HAP-1 (cell line): ENCODE results near the gene NOTCH1.

Experiments used
- DNase-seq, 2 experiments: peaks; one replicate each; pipeline ENCODE4 v3.0.0-alpha.2; 2016 to 2020; ENCODE audit warnings: low spot score in 2 of 2
- H3K27me3 ChIP-seq: fragments of 250-450 bp; sonication (Bioruptor Pico); 2 replicates; pipeline ENCODE4 v1.5.1; 2020; ENCODE audit warnings: low read depth, mild to moderate bottlenecking, moderate library complexity
- H3K36me3 ChIP-seq: fragments of 250-450 bp; sonication (Bioruptor Pico); replicated peaks from 2 replicates; pipeline ENCODE4 v1.5.1; 2020; ENCODE audit warnings: mild to moderate bottlenecking
- H3K4me1 ChIP-seq: fragments of 250-450 bp; sonication (Bioruptor Pico); 2 replicates; pipeline ENCODE4 v1.5.1; 2020; ENCODE audit warnings: mild to moderate bottlenecking
- H3K4me3 ChIP-seq: fragments of 250-450 bp; sonication (Bioruptor Pico); 2 replicates; pipeline ENCODE4 v1.5.1; 2020; ENCODE audit warnings: mild to moderate bottlenecking, moderate library complexity
- H3K9me3 ChIP-seq: fragments of 250-450 bp; sonication (Bioruptor Pico); 2 replicates; pipeline ENCODE4 v1.5.1; 2020; ENCODE audit warnings: mild to moderate bottlenecking, moderate library complexity
- in situ Hi-C: fragments of 300-500 bp; cut with MboI; formaldehyde crosslinking; loops from 3 replicates; pipeline ENCODE4 v1.14.3; 2020; ENCODE audit warnings: low sequenced_read_pairs, inconsistent platforms, mixed read lengths

NOTCH1 gene

DNA sequence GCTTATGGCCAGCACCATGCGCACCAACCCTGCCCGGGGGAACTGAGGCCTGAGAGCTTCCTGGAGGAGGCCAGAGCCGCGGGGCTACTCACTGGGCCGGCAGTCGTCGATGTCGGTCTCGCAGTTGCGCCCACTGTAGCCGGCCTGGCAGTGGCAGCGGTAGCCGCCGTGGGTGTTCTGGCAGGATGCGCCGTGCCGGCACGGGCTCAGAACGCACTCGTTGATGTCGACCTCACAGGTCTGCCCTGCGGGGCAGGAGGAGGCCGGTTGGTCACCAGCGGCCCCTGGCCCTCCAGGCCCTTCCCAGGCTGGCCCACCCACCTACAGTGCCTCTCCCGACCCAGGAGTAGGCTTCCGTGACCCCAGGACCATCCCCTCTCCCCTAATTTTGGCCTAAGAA, 35.3 kb downstream of the NOTCH1 start:
- H3K27me3 ChIP-seq = no peaks in the 10 kb centered on the region

DNA sequence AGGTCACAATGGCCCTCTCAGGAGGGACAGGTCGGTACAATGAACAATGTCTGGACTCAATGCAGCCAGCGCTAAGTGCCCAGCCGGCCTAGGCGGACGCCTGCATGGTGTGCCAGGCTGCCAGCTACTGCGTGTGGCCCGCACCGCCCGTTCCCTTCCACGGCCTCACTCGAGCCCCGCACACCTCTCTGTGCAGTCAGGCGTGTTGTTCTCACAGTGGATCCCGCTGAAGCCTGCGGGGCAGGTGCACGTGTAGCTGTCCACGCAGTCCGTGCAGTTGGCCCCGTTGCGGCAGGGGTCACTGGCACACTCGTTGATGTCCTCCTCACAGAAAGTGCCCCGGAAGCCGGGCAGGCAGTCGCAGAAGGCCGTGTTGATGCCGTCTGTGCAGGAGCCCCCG, 36.3 kb downstream of the NOTCH1 start:
- in situ Hi-C loops = no loop called here
- H3K4me1 ChIP-seq = no peaks in the 10 kb centered on the region
- no peaks in the 10 kb centered on the region for H3K27me3 ChIP-seq
- DNase-seq = no peak
- peaks cover 57% of the 10 kb centered on the region for H3K36me3 ChIP-seq
- no peak overlapping the region for H3K4me3 ChIP-seq
- no peaks in the 10 kb centered on the region for H3K9me3 ChIP-seq

More for the DNA sequence above, 35.3 kb downstream of the NOTCH1 start:
- H3K9me3 ChIP-seq = no peaks in the 10 kb centered on the region
- H3K36me3 ChIP-seq = peaks cover 54% of the 10 kb centered on the region
- DNase-seq = no peak
- no peaks in the 10 kb centered on the region for H3K4me1 ChIP-seq
- H3K4me3 ChIP-seq = no peak overlapping the region
- in situ Hi-C loops = no loop called here

DNA sequence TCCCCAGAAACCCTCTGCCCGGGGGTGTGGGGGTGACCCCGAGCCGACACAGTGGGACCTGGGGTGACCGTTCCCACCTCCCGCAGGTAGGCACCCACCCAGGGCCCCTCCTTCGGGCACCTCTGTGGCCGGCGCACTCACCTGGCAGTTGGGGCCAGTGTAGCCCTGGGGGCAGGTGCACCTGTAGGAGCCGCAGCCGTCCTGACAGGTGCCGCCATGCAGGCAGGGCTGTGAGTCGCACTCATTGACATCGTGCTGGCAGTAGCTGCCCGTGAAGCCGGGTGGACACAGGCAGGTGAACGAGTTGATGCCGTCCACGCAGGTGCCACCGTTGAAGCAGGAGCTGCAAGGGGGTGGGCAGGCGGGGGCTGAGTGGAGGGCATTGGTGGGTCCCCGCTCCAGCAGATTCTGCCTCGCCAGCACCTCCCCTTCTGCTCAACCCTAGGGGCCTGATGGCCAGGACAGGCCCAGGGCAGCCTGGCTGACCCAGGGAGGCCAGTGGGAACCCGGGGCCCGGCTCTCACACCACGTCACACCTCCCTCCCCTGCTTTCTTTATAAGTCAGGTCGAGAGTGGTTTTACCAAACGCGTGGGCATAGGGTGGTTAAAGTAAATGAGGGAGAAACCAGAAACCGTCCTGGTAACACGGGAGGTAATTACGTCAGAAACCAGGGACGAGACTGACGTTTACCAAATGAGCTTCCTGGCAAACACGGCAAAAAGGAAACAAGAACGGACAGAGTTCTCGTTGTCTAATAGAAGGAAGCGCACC, 36.9 kb downstream of the NOTCH1 start:
- Histone ChIP-seq H3K36me3 (peaks cover 58% of the 10 kb centered on the region), H3K4me3 (no peak overlapping the region), H3K4me1 (no peaks in the 10 kb centered on the region), H3K9me3 (no peaks in the 10 kb centered on the region), H3K27me3 (no peaks in the 10 kb centered on the region)
- in situ Hi-C loops = no loop called here
- DNase-seq = no peak

DNA sequence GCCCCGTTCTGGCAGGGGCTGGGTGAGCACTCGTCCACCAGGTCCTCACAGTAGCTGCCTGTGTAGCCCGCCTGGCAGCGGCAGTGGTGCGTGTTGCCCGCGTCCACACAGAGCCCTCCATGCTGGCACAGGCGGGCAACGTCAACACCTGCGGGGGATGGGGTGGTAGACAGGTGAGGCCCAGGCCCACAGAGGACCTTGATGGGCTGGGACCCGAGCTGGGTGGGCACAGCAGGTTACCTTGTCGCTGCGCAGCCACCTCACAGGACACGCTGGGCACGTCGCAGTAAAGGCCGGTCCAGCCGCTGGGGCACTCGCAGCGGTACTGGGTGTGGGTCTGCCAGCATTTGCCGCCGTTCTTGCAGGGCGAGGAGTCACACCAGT, 37.9 kb downstream of the NOTCH1 start:
- in situ Hi-C loops = no loop called here
- H3K36me3 ChIP-seq = peaks cover 54% of the 10 kb centered on the region
- no peaks in the 10 kb centered on the region for H3K27me3 ChIP-seq

DNA sequence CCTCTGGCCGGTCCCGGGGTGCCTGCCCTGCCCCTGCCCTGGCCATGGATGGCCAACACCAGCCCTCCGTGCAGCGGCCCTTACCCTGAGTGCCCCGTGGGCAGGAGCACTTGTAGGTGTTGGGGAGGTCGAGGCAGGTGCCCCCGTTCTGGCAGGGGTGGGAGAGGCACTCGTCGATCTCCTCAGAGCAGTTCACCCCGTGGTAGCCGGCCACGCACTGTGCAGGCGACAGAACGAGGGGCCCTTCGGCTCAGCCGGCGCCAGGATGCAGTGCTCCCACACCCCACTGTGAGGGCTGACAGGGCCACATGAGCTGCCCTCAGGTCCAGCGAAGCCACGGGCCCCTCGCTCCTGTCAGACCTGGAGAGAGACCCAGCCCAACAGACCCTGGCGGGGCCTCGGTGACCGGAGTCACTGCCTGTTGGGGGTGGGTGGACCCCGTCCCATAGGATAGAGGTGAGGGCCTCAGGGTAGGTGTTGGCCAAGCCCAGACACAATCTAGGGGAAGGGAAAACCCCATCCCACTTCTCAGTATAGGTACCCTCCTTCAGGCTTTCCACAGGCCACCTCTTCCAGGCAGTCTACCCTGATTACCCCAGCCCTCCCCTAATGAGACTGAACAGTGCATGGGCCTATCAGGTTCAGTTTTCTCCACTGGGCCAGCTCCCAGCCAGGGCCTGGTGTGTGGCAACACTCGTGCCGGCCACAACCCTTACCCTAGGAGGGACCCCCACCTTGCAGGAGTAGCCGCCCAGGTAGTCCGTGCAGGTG, 38.4 kb downstream of the NOTCH1 start:
- no peaks in the 10 kb centered on the region for H3K27me3 ChIP-seq
- in situ Hi-C loops = no loop called here
- H3K9me3 ChIP-seq = no peaks in the 10 kb centered on the region
- H3K36me3 ChIP-seq = peaks cover 51% of the 10 kb centered on the region
- H3K4me1 ChIP-seq = no peaks in the 10 kb centered on the region
- DNase-seq = no peak
- H3K4me3 ChIP-seq = no peak overlapping the region

More for the DNA sequence above, 37.9 kb downstream of the NOTCH1 start:
- Histone ChIP-seq H3K4me3 (no peak overlapping the region), H3K9me3 (no peaks in the 10 kb centered on the region), H3K4me1 (no peaks in the 10 kb centered on the region)
- DNase-seq = no peak

DNA sequence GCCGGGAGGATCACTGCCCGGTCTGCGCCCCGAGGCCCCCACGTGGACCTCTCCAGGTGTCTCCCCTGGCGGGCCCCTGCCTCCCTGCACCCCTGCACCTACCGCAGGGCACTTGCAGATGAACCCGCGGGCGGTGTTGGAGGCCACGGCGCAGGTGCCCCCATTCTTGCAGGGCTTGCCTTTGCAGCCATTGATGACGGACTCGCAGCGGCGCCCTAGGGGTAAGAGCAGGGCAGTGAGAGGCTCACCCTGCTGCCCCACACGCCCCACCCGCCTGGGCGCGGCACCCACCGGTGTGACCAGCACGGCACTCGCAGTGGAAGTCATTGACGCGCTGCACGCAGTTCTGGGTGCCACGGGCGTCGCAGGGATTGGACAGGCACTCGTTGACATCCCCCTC, 39.4 kb downstream of the NOTCH1 start:
- Histone ChIP-seq H3K4me1 (no peaks in the 10 kb centered on the region), H3K9me3 (no peaks in the 10 kb centered on the region), H3K4me3 (no peak overlapping the region), H3K27me3 (no peaks in the 10 kb centered on the region), H3K36me3 (peaks cover 53% of the 10 kb centered on the region)
- no peak for DNase-seq
- in situ Hi-C loops = no loop called here

DNA sequence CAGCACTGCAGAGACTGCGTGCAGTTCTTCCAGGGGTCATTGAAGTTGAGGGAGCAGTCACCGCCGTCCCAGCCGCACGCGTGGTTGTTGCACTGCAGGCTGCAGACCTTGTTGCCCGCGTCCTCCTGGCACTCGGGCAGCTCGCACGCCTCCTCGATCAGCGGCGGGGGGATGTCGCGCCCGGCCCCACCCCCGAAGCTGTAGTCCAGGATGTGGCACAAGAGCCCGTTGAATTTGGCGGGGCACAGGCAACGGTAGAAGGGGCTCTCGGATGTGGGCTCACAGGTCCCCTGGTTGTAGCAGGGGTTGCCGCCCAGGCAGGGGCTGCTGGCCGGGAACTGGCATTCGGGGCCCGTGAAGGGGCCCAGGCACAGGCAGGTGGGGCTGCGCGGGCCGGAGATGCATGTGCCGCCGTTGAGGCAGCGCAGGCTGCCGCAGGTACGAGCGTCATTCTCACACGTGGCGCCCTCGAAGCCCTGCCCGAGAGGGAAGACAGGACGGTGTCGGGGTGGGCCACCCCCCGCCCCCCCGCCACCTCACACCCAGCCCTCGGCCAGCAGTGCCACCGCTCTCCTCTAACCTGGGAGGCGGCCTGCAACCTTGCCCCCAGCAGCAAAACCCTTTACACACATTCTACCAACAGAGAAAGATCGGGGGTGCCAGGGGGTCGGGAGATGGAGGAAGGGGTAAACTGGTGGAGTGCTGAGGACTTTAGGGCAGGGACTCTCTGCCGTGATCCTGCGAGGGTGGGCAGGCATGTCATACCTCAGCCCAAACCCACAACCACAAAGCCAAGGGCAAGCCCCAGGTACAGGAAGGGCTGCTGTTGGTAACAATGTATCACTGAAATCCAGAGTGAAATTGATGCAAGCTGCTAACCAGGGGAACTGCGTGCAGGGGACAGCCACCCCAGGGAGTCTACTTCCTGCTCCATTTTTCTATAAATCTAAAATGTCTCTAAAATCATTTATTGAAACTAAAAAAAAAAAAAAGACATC, 40.1 kb downstream of the NOTCH1 start:
- H3K27me3 ChIP-seq = no peaks in the 10 kb centered on the region
- no peaks in the 10 kb centered on the region for H3K4me1 ChIP-seq
- H3K9me3 ChIP-seq = no peaks in the 10 kb centered on the region
- no peak overlapping the region for H3K4me3 ChIP-seq
- no peak for DNase-seq
- H3K36me3 ChIP-seq = peaks cover 53% of the 10 kb centered on the region
- in situ Hi-C loops = no loop called here

DNA sequence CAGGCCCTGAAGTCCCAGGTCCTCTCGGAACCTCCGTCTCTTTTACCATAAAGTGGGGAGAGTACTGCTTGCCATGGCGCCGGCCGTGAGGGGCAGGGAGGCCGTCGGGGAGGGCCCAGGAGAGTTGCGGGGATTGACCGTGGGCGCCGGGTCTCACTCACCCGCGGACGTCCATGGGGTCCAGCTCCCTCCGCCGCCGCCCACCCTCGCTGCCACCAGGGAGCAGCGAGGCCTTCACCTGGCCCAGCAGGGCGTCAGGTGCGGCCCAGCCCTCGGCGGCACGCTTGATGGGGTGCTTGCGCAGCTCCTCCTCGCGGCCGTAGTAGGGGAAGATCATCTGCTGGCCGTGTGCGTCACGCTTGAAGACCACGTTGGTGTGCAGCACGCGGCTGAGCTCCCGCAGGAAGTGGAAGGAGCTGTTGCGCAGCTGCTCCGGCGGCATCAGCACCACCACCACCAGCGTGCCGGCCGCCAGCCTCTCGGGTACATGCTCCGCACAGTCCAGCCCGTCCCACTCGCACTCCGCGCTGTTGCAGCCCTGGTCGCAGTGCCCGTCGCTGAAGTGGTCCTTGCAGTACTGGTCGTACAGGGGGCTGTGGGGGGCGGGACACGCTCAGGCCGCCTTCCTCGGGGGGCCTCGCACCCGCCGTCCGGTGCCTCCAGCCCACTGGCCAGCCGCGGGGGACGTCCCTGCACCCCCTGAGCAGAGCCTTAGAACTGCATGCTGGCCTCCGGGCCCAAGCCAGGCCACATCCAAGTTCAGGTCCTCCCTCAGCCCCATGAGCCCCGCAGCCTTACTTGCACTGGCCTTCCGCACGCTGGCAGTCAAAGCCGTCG, 41.1 kb downstream of the NOTCH1 start:
- no peaks in the 10 kb centered on the region for H3K4me1 ChIP-seq
- H3K4me3 ChIP-seq = no peak overlapping the region
- in situ Hi-C loops = no loop called here
- no peaks in the 10 kb centered on the region for H3K27me3 ChIP-seq
- H3K9me3 ChIP-seq = no peaks in the 10 kb centered on the region
- H3K36me3 ChIP-seq = peaks cover 56% of the 10 kb centered on the region
- DNase-seq = no peak

DNA sequence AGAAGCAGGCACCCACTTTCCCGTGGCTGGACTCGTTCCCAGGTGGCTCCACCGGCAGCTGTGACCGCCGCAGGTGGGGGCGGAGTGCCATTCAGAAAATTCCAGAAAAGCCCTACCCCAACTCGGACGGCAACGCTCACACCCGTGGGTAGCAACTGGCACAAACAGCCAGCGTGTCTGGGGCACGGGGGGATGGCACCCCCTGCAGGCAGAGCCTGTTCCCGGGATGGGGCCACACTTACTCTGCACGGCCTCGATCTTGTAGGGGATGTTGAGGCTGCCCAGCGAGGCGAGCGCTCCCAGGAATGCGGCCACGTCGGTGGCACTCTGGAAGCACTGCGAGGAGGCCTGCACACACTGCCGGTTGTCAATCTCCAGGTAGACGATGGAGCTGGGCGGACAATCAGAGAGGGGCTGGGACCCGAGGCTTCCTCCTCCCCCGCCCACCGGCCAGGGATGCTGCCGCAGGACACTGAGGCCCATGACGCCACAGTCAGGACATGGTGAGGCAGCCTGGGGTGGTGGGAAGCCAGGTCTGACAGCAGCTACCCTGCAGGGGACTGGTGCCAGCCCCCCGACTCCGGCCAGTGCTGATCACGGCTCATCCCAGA, 42.8 kb downstream of the NOTCH1 start:
- H3K4me3 ChIP-seq = no peak overlapping the region
- H3K9me3 ChIP-seq = no peaks in the 10 kb centered on the region
- peaks cover 58% of the 10 kb centered on the region for H3K36me3 ChIP-seq
- H3K4me1 ChIP-seq = no peaks in the 10 kb centered on the region
- no peaks in the 10 kb centered on the region for H3K27me3 ChIP-seq
- no peak for DNase-seq
- in situ Hi-C loops = no loop called here

DNA sequence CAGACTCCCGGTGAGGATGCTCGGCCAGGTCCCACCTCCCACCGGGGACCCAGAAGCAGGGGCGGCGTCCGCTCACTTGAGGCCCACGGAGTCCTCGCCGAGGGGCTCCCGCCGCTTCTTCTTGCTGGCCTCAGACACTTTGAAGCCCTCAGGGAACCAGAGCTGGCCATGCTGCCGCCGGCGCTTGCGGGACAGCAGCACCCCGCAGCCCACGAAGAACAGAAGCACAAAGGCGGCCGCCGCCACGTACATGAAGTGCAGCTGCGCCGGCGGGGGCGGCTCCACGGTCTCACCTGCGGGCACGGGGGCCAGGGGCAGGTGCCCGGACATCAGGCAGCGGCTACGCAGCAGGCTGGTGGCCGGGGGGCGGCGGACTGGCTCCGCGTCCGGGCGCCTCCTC, 43.7 kb downstream of the NOTCH1 start:
- Histone ChIP-seq H3K27me3 (no peaks in the 10 kb centered on the region), H3K36me3 (peaks cover 49% of the 10 kb centered on the region), H3K9me3 (no peaks in the 10 kb centered on the region), H3K4me1 (no peaks in the 10 kb centered on the region), H3K4me3 (no peak overlapping the region)
- in situ Hi-C loops = no loop called here
- DNase-seq = no peak

DNA sequence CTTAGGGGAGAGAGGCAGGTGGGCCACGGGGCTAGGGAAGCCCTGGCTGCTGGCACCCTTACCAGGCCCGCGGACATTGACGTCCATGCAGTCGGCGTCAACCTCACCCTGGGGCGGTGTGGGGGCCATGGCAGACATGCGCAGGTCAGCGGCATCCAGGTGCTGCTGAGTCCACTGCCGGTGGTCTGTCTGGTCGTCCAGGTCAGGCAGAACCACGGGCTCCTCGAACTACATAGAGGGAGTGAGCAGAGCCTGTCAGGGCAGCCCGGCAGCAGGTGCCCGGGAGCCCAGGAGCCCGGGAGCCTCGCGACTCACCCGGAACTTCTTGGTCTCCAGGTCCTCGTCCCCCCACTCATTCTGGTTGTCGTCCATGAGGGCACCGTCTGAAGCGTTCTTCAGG, 44.2 kb downstream of the NOTCH1 start:
- in situ Hi-C loops = no loop called here
- DNase-seq = no peak
- peaks cover 48% of the 10 kb centered on the region for H3K36me3 ChIP-seq
- no peak overlapping the region for H3K4me3 ChIP-seq
- H3K4me1 ChIP-seq = no peaks in the 10 kb centered on the region
- H3K27me3 ChIP-seq = no peaks in the 10 kb centered on the region
- H3K9me3 ChIP-seq = no peaks in the 10 kb centered on the region

DNA sequence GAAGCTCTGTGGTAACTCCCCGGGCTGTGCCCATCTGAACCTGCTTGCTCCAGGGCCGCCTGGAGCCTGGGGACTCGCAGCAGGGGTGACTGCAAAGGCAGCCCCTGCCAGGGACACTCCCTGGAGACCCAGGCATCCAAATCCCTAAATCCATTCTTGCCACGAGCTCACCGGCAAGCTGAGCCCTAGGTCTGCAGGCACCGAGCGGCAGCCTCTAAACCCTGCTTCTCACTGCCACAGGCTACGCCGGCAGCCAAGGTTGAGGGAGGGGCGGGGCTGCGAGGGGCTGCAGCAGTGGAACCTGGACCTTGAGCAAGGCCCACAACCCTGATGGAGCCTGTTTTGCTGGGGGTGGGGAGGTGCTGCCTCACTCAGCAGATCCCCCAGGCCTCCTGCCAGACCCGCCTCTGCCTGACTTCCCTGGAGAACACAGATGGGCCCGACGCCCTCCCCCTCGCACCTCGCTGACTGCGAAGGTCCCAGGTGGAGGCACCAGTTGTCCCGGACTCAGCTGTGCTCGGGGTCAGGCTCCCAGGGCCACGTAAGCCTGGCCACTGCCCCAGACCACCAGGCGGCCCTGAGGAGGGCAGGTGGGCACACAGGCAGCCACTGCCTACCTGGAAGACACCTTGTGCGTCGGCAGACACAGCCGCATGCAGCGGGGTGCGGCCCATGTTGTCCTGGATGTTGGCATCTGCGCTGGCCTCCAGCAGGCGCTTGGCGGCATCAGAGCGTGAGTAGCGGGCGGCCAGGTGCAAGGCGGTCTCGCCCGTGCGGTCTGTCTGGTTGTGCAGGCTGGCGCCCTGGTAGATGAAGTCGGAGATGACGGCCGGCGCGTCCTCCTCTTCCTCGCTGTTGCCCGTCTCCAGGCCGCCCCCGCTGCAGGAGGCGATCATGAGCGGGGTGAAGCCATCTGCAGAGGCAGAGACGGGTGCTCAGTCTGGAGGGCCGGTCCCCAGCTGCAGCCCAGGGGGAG, 45.6 kb downstream of the NOTCH1 start:
- H3K9me3 ChIP-seq = no peaks in the 10 kb centered on the region
- no peak for DNase-seq
- H3K4me1 ChIP-seq = no peaks in the 10 kb centered on the region
- peaks cover 53% of the 10 kb centered on the region for H3K36me3 ChIP-seq
- no peak overlapping the region for H3K4me3 ChIP-seq
- H3K27me3 ChIP-seq = no peaks in the 10 kb centered on the region
- in situ Hi-C loops = no loop called here
